ENCODE results near the gene EXOG. TPM values are rescaled to one million over a fixed set of nuclear protein-coding genes. Genes with fewer than 3 reads are reported as not detected.

Gene EXOG
- total and polyA plus RNA-seq, 2 donors (not counting 3 experiments of a cell fraction or from before 2014, with no cell fraction given) = 10.8 to 21.9 TPM

DNA sequence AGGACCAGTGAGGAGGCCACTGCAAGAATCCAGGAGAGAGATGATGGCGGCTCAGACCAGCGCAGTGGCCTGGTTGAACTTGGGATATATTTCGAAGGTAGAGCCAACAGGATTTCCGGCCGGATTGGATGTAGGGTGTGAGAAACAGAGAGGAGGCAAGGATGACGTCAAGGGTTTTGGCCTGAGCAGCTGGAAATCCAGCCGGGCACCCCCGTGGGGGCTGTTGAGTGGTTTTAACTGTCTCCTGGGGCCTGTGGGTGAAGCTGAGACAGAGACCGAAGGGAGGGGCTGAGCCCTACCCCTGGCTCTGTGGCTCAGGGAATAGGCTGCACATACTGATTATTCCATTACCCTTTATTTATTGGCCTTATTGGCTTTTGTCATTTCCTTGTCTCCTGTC is 45.7 kb downstream of the EXOG start:
- POLR2A ChIA-PET = no interaction called here
- H2AFZ ChIP-seq (ENCODE audit: low read depth, low read length) = no peak overlapping the region

More for the DNA sequence above, 45.7 kb downstream of the EXOG start:
- no TSS peak for BruUV-seq (replicated peaks)
- H3K9me3 ChIP-seq (replicated peaks; ENCODE audit: control insufficient read depth, insufficient read depth, low read length) = no peaks in the 10 kb centered on the region
- H4K20me1 ChIP-seq (replicated peaks; ENCODE audit: control insufficient read depth, extremely low read depth, insufficient read depth, low read length) = no peaks in the 10 kb centered on the region
- CTCF ChIA-PET = no interaction called here
- no peak for TF ChIP-seq FOS (IDR thresholded peaks at IDR 0.05; ENCODE audit: borderline replicate concordance, insufficient read depth, low read length)
- TF ChIP-seq POLR2A (IDR thresholded peaks at IDR 0.05; ENCODE audit: low read depth, low read length) = no peak
- TF ChIP-seq MYC (IDR thresholded peaks at IDR 0.05; ENCODE audit: low read depth, low read length) = no peak
- TF ChIP-seq EZH2 (IDR thresholded peaks at IDR 0.05; ENCODE audit: borderline replicate concordance, low read depth, low read length, severe bottlenecking) = no peak
- TF ChIP-seq, protein P1, sequence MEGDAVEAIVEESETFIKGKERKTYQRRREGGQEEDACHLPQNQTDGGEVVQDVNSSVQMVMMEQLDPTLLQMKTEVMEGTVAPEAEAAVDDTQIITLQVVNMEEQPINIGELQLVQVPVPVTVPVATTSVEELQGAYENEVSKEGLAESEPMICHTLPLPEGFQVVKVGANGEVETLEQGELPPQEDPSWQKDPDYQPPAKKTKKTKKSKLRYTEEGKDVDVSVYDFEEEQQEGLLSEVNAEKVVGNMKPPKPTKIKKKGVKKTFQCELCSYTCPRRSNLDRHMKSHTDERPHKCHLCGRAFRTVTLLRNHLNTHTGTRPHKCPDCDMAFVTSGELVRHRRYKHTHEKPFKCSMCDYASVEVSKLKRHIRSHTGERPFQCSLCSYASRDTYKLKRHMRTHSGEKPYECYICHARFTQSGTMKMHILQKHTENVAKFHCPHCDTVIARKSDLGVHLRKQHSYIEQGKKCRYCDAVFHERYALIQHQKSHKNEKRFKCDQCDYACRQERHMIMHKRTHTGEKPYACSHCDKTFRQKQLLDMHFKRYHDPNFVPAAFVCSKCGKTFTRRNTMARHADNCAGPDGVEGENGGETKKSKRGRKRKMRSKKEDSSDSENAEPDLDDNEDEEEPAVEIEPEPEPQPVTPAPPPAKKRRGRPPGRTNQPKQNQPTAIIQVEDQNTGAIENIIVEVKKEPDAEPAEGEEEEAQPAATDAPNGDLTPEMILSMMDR (IDR thresholded peaks at IDR 0.05; ENCODE audit: extremely low read depth in 1 of 2, insufficient read depth in 1 of 2, low read depth in 1 of 2, low read length in 2 of 2) = no peak
- TF ChIP-seq GATA2 (IDR thresholded peaks at IDR 0.05; ENCODE audit: insufficient read depth, insufficient read length, low read depth, low read length) = no peak
- no peak for TF ChIP-seq JUN (IDR thresholded peaks at IDR 0.05; ENCODE audit: borderline replicate concordance, insufficient read depth, insufficient read length, low read depth)
- TF ChIP-seq MAX (IDR thresholded peaks at IDR 0.05; ENCODE audit: insufficient read depth, insufficient read length) = no peak
- TF ChIP-seq POLR2AphosphoS5 (IDR thresholded peaks at IDR 0.05; ENCODE audit: insufficient read depth, low read depth, low read length) = no peak
- no peaks in the 10 kb centered on the region for H3K4me1 ChIP-seq (ENCODE audit: control insufficient read depth, extremely low read depth, insufficient read depth, low read length)
- DNase-seq (ENCODE audit: low read depth, low spot score) (no peak), FAIRE-seq (no peak)
- H3K9me1 ChIP-seq (replicated peaks; ENCODE audit: control insufficient read depth, extremely low read depth, insufficient read depth, low read length) = no peaks in the 10 kb centered on the region
- dilution Hi-C loops (cut with MboI; ENCODE audit: extremely low pct_ligation_motif_present, low sequenced_read_pairs) (no loop called here), intact Hi-C loops (cut with micrococcal nuclease) (no loop called here)
- H3K79me2 ChIP-seq (ENCODE audit: control insufficient read depth, insufficient read depth, low read length) = no peaks in the 10 kb centered on the region
- no peak overlapping the region for H3K9ac ChIP-seq (replicated peaks; ENCODE audit: extremely low read depth, insufficient read depth, low read length)
- H3K27me3 ChIP-seq (ENCODE audit: control insufficient read depth in 2 of 2, insufficient read depth in 2 of 2, low read length in 2 of 2) = no peaks in the 10 kb centered on the region
- no peak overlapping the region for H3K4me2 ChIP-seq (ENCODE audit: insufficient read depth, low read length)
- no peak overlapping the region for H3K4me3 ChIP-seq (replicated peaks in 1 of 3; ENCODE audit: insufficient read depth in 1 of 3, low read depth in 1 of 3, low read length in 3 of 3)
- H3K36me3 ChIP-seq (ENCODE audit: control insufficient read depth in 2 of 2, extremely low read depth in 1 of 2, insufficient read depth in 2 of 2, low read length in 2 of 2) = no peaks in the 10 kb centered on the region
- no peak overlapping the region for H3K27ac ChIP-seq (ENCODE audit: insufficient read depth, low read depth, low read length)
